ENCODE measurements around the gene TPRN.

The TPRN gene

GRCh38 chr9:137188490-137189296 lies 11.8 kb downstream of the TPRN start, which contains the start of the genes ANAPC2 and SSNA1:
Gene ANAPC2 (minus strand): TSS chr9:137188560. CDS start chr9:137188532, 28 bp downstream.
Gene SSNA1 (plus strand): TSS chr9:137188676. CDS start chr9:137188727, 51 bp downstream.
- DNase-seq (ENCODE audit: low read depth), result peak; percentile 85

DNA sequence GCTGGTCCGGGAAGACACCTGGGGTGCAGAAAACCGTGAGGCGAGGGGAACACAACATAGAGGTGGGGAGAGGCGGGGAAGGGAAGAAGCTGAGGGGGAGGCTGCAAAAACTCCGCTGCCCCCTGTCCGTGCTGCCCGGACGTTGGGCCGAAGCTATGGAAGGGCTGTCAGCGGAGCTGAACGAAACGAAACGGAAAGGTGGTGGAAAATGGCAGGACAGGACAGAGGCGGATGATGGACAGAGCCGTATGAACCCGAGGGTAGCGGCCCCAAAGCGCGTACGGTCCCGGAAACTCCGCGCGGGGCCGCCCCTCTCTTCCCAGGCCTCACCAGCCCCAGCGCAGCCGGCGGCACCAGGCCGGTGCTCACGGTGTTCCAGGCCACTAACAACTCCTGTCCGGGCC lies 12.5 kb downstream of the TPRN start:
- DNase-seq (ENCODE audit: low read depth), result no peak

DNA sequence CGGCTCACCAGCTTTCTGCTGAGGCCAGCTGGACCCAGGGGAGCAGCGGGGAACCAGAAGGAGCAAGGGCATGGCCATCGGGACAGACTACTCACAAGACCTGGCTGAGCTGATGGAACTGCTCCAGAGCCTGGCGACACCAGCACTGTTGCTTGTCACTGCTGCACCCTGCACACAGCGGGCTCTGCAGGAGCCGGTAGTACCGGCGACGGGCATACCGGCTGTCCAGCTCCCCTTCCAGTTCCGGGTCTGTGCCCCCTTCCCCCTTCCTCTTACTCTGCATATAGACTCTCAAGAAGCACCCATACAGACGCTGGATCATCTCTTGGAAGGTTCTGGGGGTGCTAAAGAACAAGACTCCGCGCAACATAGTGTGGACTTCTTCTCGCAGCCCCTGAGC lies 13.2 kb downstream of the TPRN start:
- no peak for DNase-seq (ENCODE audit: low read depth)

DNA sequence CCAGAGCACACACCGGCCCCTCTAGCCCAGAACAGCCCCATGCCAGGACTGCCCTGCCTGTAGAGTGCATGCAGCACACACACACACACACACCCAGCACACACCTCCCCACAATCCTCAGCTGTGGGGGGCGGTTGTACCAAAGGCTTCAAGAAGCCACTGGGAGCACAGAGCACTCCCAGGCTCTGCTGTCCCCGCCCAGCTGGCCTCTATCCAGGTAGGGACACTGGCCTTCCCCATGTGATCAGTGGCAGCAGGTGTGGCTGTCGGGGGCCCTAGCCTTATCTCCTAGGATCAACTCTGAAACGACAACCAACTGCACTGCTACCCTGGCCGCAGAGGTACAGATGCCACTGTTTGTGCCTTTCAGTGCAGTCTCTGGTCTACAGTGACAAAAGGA lies 14.2 kb downstream of the TPRN start:
- no peak for DNase-seq (ENCODE audit: low read depth)

DNA sequence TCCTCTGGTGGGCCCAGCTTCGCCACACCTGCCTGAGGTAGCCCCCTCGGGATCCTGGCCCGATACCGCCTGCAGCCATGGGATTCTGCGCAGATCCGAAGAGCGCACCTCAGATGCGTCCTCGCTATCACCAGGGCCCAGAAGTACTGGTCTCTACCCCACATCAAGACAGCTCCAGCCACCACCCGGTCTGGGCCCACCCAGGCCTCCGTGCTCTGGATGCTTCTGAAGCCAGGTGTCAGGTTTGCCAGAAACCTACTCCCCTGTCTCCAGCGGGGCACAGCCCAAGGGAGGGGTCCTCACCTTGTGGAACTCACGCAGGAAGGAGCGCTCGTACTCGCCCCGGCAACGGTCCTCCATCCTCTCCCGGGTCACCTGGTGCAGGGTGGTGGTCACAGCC lies 14.6 kb downstream of the TPRN start:
- DNase-seq (ENCODE audit: low read depth), result no peak

DNA sequence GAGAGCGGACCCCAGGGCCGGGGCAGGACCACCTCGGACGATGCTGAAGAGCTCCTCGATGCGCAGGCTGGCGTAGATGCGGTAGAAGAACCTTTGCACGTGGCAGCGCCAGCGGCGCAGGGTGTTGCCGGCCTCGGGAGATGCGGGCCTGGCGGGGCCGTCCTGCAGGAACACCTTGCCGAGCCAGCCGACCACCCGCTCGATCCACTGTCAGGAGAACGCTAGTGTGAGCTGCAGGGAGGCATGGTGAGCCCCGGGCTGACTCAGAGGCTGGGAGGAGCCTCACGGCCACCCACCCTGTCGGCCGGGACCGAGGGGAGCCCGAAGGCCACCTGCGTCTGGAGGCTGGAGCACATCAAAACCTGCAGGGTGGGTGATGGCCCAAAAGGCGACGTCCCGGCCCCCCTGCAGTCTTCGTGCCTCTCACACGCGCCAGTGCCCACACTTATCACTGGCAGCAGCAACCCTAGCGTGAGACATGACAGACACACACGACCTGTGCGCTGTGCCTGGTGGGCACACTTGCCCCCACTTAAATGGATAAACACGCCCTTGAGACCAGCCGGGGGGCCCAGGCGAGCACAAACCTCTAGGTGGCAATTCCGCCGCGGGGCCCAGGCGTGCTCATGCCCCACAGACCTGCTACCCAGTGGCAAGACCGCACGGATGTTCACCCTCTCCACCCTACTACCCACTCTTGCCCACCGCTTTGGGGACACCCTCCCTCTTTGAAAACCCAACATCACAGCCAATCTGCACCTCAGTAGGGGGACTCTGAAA lies 15.5 kb downstream of the TPRN start:
- no peak for DNase-seq (ENCODE audit: low read depth)

GRCh38 chr9:137183980-137184595 lies 16.5 kb downstream of the TPRN start:
- no peak for DNase-seq (ENCODE audit: low read depth)

GRCh38 chr9:137182836-137183235 lies 17.7 kb downstream of the TPRN start:
- DNase-seq (ENCODE audit: low read depth), result no peak

DNA sequence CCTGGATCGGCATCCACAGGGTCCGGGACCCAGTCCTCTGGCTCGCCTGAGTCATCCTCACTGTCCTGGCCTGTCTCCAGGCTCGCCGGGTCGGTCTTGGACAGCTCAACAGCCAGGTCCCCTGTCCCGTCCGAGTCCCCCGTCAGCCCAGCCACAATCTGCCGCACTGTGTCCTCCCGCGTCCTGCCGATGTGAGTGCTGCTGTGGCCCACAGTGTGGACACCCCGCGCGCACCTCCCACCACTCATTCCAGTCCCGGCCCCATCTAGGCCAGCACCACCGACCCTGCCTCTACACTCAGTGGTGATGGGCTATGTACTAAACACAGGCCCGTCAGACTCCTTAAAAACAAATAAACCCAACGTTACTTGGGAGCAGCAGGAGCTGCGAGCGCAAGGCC lies 18.9 kb downstream of the TPRN start:
- DNase-seq (ENCODE audit: low read depth), result no peak

DNA sequence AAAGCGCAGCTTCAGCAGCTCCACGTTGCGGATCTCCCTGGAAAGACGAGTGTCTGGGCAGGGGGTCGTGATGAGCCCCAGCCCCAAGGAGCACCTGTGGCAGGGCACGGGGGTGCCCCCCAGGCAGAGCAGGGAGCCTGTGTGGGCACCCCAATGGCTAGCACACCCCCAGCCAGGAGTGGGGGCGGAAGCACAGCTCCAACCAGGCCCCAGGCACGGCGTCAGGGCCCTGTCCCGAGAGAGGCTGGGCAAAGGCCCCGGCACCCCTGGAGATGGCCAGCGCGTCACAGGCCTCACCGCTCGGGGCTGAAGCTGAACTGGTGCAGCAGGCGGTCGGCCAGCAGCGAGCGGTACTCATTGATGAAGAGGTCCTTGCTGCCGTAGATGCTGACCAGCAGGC lies 20.1 kb downstream of the TPRN start:
- no peak for DNase-seq (ENCODE audit: low read depth)

GRCh38 chr9:137179761-137180160 lies 20.8 kb downstream of the TPRN start:
- no peak for DNase-seq (ENCODE audit: low read depth)

GRCh38 chr9:137178939-137179630 lies 21.5 kb downstream of the TPRN start:
- no peak for DNase-seq (ENCODE audit: low read depth)

DNA sequence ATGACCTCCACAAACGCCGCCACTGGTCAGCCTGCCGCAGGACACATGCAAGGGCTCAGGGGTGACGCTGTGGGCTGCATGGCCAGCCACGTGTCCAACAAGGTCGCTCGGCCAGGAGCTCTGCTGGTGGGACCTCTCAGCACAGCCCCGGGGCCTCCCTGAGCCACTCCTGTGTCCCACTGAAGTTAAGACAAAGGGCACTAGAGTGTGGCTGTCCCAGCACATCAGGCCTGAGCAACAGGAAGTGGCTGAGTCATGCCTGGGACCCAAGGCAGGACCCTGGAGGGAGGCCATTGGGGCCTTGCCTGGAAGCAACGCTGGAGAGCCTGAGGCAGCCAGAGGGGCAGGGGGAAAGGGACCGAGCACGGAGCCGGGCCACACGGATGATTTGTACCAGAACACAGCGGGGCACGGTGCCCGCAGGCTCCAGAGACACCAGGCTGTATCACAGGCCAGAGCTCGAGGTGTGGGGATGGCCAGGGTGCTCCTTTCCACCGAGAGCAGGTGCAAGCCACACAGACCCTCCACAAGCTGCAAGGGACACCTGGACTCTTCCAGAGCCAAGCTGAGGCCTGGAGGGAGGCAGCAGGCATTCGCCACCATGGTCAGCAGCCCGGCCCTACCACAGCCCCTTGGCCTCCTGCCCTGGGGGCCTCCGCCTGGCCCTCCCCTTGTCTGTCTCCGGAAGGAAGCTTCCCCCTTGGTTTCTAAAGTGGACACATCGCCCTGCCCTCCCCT lies 22.2 kb downstream of the TPRN start:
- DNase-seq (ENCODE audit: low read depth), result no peak

DNA sequence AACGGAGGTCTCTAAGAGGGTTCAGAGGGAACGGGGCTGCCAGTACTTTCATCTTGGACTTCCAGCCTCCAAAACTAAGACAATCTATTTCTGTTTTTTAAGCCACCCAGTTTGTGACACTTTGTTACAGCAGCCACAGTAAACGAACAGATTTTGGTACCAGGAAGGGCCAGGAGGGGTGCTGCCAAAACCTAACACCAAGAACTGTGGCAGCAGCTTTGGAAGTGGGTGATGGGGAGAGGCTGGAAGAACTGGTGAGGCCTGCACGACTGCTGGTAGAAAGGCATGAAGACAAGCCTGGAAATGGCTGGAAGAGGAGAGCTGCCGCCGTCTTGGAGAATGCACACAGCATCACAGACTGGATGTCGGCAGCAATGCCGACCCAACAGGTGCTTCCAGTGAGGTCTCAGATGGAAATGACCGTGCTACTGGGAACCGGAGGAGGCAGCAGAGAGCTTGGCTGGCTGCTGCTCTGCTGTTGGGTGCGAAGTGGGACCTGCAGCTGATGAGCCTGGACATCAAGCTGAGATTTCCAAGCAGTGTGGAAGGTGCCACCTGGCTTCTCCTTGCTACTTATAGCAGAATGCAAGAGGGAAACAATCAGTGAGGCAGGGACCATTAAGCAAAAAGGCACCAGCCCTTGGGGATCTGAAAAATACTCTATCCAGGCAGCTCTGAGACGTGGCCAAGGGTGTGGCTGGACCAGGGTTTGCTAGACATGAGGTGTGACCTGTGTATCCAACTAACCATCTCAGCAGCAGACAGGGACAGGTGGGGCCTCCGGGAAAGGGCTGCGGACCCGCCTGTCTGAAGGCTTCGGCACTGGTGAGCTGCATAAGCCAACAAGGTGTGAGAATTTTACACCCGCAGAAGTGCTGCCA lies 24.0 kb downstream of the TPRN start:
- no peak for DNase-seq (ENCODE audit: low read depth)

- DNase-seq (ENCODE audit: low read depth), result no peak
Observed at GRCh38 chr9:137175345-137175961, 25.1 kb downstream of the TPRN start.

DNA sequence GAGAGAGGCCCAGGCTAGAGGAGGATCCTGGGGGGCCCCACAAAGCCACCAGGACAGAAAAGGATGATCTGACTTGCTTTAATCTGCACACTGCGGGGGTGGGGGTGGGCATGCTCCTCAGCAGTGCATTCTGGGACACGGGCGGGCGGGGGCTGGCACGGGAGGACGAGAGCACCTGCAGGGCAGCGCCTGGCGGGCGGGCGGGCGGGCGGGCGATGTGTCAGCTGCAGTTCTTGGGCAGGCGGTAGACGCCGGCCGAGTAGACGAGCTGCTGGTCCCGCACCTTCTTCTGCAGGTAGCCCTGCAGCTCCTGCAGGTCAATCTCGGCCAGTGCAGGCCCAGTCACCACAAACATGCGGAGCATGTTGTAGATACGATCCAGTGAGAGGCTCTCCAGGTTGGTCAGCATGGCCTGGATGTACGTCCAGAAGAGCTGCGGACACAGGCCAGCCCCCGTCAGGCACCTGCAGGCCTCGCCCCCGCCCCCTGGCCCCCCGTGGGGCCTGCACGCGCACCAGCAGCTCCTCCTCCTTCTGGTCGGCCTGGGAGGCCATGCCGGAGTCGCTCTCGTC lies 25.7 kb downstream of the TPRN start:
- DNase-seq (ENCODE audit: low read depth), result no peak

GRCh38 chr9:137173796-137174664 lies 26.5 kb downstream of the TPRN start:
- no peak for DNase-seq (ENCODE audit: low read depth)

DNA sequence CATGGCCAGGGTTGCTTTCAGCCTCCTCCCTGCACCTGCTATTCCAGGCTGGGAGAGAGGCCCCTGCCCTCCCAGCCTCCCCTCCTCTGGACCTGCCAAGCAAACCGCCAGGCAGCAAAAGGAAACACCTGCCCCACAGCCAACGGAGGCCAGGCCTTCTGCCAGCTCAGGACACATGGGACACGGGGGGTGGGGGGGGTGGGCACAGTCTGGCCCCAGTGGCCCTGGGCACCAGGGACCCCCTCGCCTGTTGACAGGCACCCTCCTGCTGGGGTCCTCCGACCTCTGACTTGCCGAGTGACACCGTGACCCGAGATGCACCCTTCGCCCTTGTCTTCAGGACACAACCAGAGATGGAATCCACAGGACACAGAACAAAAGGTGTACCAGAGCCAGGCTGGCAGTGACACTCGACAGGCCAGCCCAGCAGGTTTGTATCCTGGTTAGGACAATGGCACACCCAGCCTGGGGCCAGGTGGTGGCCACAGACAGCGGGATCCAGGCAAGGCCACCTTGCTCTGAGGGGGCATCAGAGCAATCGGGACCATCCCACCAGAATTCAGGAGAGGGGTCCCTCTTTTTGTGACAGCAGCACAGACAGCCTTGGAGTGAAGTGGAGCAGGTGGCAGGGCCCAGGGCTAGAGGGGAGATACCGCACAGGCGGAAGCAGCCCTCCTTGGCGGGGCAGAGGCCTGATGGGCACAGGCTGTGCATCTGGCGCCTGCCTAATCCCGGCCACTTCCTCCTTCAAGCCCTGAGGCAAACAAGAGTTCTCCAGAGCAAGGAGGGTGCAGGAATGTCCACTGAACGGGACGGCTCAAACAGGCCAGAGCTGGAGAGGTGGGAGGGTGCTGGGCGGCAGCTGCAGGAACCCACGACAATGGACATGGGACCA lies 27.4 kb downstream of the TPRN start:
- DNase-seq (ENCODE audit: low read depth), result no peak

Measured in stimulated activated CD8-positive, alpha-beta memory T cell treated with anti-CD3 and anti-CD28 coated beads, Interleukin-15, amount 100 ng/mL, for 1 hour (primary cell).